Hepatocyte (in vitro differentiated cells): ENCODE results near the gene VIPR1.

Experiments used
- CTCF ChIP-seq: fragments of 200-600 bp; sonication (generic); IDR thresholded peaks from 2 replicates; pipeline ENCODE4 v1.5.1; 2016; ENCODE audit warnings: antibody characterized with exemption, mild to moderate bottlenecking; ENCODE audit not compliant: poor library complexity
- EZH2phosphoT487 ChIP-seq: fragments of 200-600 bp; sonication (generic); IDR thresholded peaks from one replicate; pipeline ENCODE4 v1.6.1; 2018; ENCODE audit warnings: antibody characterized with exemption, mild to moderate bottlenecking, low read depth, moderate library complexity; ENCODE audit not compliant: unreplicated experiment, severe bottlenecking

GRCh38 chr3:42519568-42519962, 17.1 kb downstream of the VIPR1 start:
- TF ChIP-seq CTCF, result no peak
- TF ChIP-seq EZH2phosphoT487, result no peak
